ENCODE measurements around the gene MATN1.

MATN1 gene

GRCh38 chr1:30683699-30684098, 39.7 kb downstream of the MATN1 start:
- intact Hi-C loops (cut with DNase I; ENCODE audit: low total_unique reads): no loop called here
- peaks cover 0 to 83% of the 10 kb centered on the region in 2 donors for H3K27me3 ChIP-seq
- DNase-seq: peak in 1 of 2 donors; percentile 29
- no peak for TF ChIP-seq CTCF (IDR thresholded peaks at IDR 0.05)
- no peaks in the 10 kb centered on the region for H3K9me3 ChIP-seq
- no peaks in the 10 kb centered on the region for H3K36me3 ChIP-seq
- no peak overlapping the region for H3K27ac ChIP-seq
- peaks cover 0 to 11% (median 5%) of the 10 kb centered on the region in 4 donors for H3K4me1 ChIP-seq
- H3K4me3 ChIP-seq: no peak overlapping the region

- intact Hi-C loops (cut with DNase I; ENCODE audit: low total_unique reads): no loop called here
- Histone ChIP-seq H3K27ac (no peak overlapping the region), H3K27me3 (peaks cover 0 to 83% of the 10 kb centered on the region in 2 donors), H3K4me3 (no peak overlapping the region), H3K36me3 (no peaks in the 10 kb centered on the region), H3K4me1 (peaks cover 0 to 11% (median 5%) of the 10 kb centered on the region in 4 donors), H3K9me3 (no peaks in the 10 kb centered on the region)
- peak in 1 of 2 donors; percentile 32 for DNase-seq
- no peak for TF ChIP-seq CTCF (IDR thresholded peaks at IDR 0.05)
These were observed 40.7 kb downstream of the MATN1 start for GRCh38 chr1:30682396-30683275.

GRCh38 chr1:30681782-30682181, 41.6 kb downstream of the MATN1 start:
- H3K4me3 ChIP-seq: no peak overlapping the region
- H3K27me3 ChIP-seq: peaks cover 0 to 74% of the 10 kb centered on the region in 2 donors
- no peak overlapping the region for H3K27ac ChIP-seq
- intact Hi-C loops (cut with DNase I; ENCODE audit: low total_unique reads): no loop called here
- no peaks in the 10 kb centered on the region for H3K36me3 ChIP-seq
- TF ChIP-seq CTCF (IDR thresholded peaks at IDR 0.05): no peak
- DNase-seq: peak in 1 of 2 donors; percentile 20
- no peaks in the 10 kb centered on the region for H3K9me3 ChIP-seq
- peaks cover 0 to 11% (median 5%) of the 10 kb centered on the region in 4 donors for H3K4me1 ChIP-seq

- Histone ChIP-seq H3K27ac (no peak overlapping the region), H3K4me1 (peaks cover 0 to 11% (median 5%) of the 10 kb centered on the region in 4 donors), H3K4me3 (no peak overlapping the region), H3K9me3 (peaks cover 0 to 9% (median 0%) of the 10 kb centered on the region in 3 donors), H3K36me3 (no peaks in the 10 kb centered on the region), H3K27me3 (peaks cover 0 to 66% of the 10 kb centered on the region in 2 donors)
- peak in 1 of 2 donors; percentile 7 for DNase-seq
- intact Hi-C loops (cut with DNase I; ENCODE audit: low total_unique reads): no loop called here
- TF ChIP-seq CTCF (IDR thresholded peaks at IDR 0.05): no peak
These were observed 42.5 kb downstream of the MATN1 start for GRCh38 chr1:30680879-30681278.

- Histone ChIP-seq H3K27me3 (peaks cover 0 to 62% of the 10 kb centered on the region in 2 donors), H3K4me1 (peaks cover 0 to 8% (median 2%) of the 10 kb centered on the region in 4 donors), H3K36me3 (no peaks in the 10 kb centered on the region), H3K27ac (no peak overlapping the region), H3K4me3 (no peak overlapping the region), H3K9me3 (peaks cover 0 to 9% (median 0%) of the 10 kb centered on the region in 3 donors)
- intact Hi-C loops (cut with DNase I; ENCODE audit: low total_unique reads): no loop called here
- peak in 1 of 2 donors; percentile 47 for DNase-seq
- no peak for TF ChIP-seq CTCF (IDR thresholded peaks at IDR 0.05)
These were observed 43.0 kb downstream of the MATN1 start for GRCh38 chr1:30680429-30680828.
